GM13977 (cell line): ENCODE results near the gene JCHAIN.

Experiments used
- DNase-seq: peaks from one replicate; pipeline ENCODE4 v3.0.0; 2012; ENCODE audit warnings: low spot score
- in situ Hi-C: fragments of 300-500 bp; cut with MboI; formaldehyde crosslinking; loops from one replicate; pipeline ENCODE4 v1.12.0; 2022; ENCODE audit warnings: low sequenced_read_pairs, low pct_unique_long_range_greater_than_20kb, mixed read lengths, inconsistent platforms; ENCODE audit not compliant: unreplicated experiment
- TF ChIP-seq, protein P1 (sequence below): IDR thresholded peaks from 2 replicates; pipeline ENCODE4 v1.5.1; 2012; ENCODE audit warnings: mild to moderate bottlenecking, control low read depth; ENCODE audit not compliant: insufficient read depth; ENCODE audit errors: extremely low read depth, missing control alignments

The JCHAIN gene

GRCh38 chr4:70711599-70711998 is 45.3 kb upstream of the JCHAIN start:
- TF ChIP-seq, protein P1, sequence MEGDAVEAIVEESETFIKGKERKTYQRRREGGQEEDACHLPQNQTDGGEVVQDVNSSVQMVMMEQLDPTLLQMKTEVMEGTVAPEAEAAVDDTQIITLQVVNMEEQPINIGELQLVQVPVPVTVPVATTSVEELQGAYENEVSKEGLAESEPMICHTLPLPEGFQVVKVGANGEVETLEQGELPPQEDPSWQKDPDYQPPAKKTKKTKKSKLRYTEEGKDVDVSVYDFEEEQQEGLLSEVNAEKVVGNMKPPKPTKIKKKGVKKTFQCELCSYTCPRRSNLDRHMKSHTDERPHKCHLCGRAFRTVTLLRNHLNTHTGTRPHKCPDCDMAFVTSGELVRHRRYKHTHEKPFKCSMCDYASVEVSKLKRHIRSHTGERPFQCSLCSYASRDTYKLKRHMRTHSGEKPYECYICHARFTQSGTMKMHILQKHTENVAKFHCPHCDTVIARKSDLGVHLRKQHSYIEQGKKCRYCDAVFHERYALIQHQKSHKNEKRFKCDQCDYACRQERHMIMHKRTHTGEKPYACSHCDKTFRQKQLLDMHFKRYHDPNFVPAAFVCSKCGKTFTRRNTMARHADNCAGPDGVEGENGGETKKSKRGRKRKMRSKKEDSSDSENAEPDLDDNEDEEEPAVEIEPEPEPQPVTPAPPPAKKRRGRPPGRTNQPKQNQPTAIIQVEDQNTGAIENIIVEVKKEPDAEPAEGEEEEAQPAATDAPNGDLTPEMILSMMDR, result no peak
- no peak for DNase-seq
- in situ Hi-C loops, result no loop called here

- in situ Hi-C loops, result no loop called here
- DNase-seq, result no peak
- TF ChIP-seq, protein P1, result no peak
Observed at GRCh38 chr4:70709611-70710205, 43.4 kb upstream of the JCHAIN start.

- DNase-seq, result no peak
- TF ChIP-seq, protein P1, result no peak
- in situ Hi-C loops, result no loop called here
Observed at GRCh38 chr4:70706516-70706915, 40.2 kb upstream of the JCHAIN start.

DNA sequence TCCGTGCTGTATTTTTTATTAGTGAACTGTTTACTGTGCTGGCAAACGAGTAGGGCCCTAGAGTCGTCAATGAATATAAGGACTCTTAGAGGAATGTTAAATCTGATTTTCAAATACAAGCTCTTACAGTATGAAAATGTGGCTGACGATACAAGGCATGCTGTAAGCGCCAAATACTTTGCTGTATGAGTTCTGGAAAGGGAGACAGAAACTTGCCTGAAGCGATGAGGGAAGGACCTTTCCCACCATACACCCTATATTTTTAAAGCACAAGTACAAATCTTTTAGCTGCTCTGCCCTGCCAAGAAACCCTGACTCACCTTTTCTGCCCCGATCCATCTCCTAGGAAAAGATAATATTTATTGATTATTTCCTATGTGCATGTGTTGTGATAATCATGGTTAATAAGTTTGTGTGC is 39.7 kb upstream of the JCHAIN start:
- no peak for DNase-seq
- TF ChIP-seq, protein P1, result no peak
- in situ Hi-C loops, result no loop called here

DNA sequence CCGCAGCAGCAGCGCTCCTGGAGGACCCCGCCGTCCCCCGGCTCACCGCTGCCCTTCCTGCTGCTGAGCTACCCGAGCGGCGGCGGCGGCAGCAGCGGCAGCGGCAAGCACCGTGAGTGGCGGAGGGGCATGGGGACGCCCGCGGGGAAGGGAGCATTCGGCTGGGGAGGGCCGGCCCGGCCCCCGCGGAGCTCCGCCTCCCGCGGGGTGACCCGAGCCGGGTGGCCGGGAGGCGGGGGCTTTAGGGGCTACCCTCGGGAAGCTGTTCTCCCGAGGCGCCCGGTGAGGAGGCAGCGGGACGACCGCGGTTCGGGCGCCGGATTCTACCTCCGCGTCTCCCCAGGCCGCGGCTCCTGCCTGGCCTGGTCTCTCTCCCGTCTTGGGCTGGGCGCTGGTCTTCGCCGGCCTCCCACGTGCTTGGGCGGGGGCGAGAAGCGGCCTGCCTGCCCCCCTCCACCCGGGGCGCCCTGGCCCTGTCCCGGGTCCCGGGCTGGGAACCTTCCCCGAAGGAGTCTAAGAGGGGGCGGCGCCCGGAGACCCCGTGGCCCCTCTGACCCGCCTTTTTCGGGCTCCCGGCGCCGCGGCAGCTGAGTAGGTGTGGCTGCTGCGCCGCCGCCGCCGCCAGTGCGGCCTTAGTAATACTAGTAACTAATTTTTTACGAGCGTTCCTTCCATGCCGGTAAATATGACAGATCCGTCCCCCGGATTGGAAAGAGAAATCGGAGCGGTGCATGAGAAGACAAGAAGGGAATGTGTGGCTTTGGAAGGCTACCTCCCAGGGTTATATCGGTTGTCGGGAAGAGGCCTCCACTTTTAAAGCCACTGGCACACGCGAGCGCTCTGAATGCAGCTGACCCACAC is 39.1 kb upstream of the JCHAIN start:
- TF ChIP-seq, protein P1, result no peak
- DNase-seq, result peak; percentile 85
- in situ Hi-C loops, result no loop called here

- no peak for DNase-seq
- in situ Hi-C loops, result no loop called here
Observed at GRCh38 chr4:70704931-70705182, 38.5 kb upstream of the JCHAIN start.

More at GRCh38 chr4:70704931-70705182, 38.5 kb upstream of the JCHAIN start:
- TF ChIP-seq, protein P1, result no peak
